H9 (cell line): ENCODE results near the gene GNB1L. TPM values are rescaled to one million over a fixed set of nuclear protein-coding genes. Genes with fewer than 3 reads are reported as not detected.

Experiments
- DNase-seq: peaks from one replicate; pipeline ENCODE4 v3.0.0-alpha.2; 2017
- H2AFZ ChIP-seq: one replicate; pipeline ENCODE4 v1.6.1; 2013; ENCODE audit warnings: mild to moderate bottlenecking, low read length, control low read depth, moderate library complexity
- H2AK5ac ChIP-seq: 2 replicates; pipeline ENCODE4 v1.6.1; 2013; ENCODE audit warnings: low read length, control low read depth, mixed read lengths; ENCODE audit not compliant: insufficient read length
- H2BK120ac ChIP-seq: one replicate; pipeline ENCODE4 v1.6.1; 2013; ENCODE audit warnings: low read depth, mild to moderate bottlenecking, low read length, control low read depth, inconsistent platforms; ENCODE audit not compliant: poor library complexity, severe bottlenecking
- H2BK12ac ChIP-seq: 2 replicates; pipeline ENCODE4 v1.6.1; 2013; ENCODE audit warnings: low read length, control low read depth, mixed read lengths, low read depth; ENCODE audit not compliant: insufficient read length
- H2BK15ac ChIP-seq: 2 replicates; pipeline ENCODE4 v1.6.1; 2013; ENCODE audit warnings: low read depth, low read length, control low read depth
- H2BK20ac ChIP-seq: one replicate; pipeline ENCODE4 v1.6.1; 2013; ENCODE audit warnings: low read depth, mild to moderate bottlenecking, low read length, control low read depth, inconsistent platforms; ENCODE audit not compliant: poor library complexity, severe bottlenecking
- H2BK5ac ChIP-seq: 2 replicates; pipeline ENCODE4 v1.6.1; 2013; ENCODE audit warnings: low read length, control low read depth, mixed read lengths; ENCODE audit not compliant: insufficient read length
- H3K14ac ChIP-seq: 2 replicates; pipeline ENCODE4 v1.6.1; 2013; ENCODE audit warnings: low read length, control low read depth; ENCODE audit not compliant: insufficient read depth
- H3K18ac ChIP-seq: 2 replicates; pipeline ENCODE4 v1.6.1; 2013; ENCODE audit warnings: low read depth, mild to moderate bottlenecking, mixed read lengths, low read length, control low read depth; ENCODE audit not compliant: insufficient read length
- H3K23ac ChIP-seq: 2 replicates; pipeline ENCODE4 v1.6.1; 2013; ENCODE audit warnings: low read length, control low read depth, mixed read lengths, low read depth; ENCODE audit not compliant: insufficient read length
- H3K23me2 ChIP-seq: 2 replicates; pipeline ENCODE4 v1.6.1; 2013; ENCODE audit warnings: low read depth, mild to moderate bottlenecking, mixed read lengths, low read length, control low read depth; ENCODE audit not compliant: insufficient read length, poor library complexity, severe bottlenecking
- H3K27ac ChIP-seq: 2 replicates; pipeline ENCODE4 v1.5.1; 2013; ENCODE audit warnings: low read length, control low read depth, mixed read lengths, low read depth; ENCODE audit not compliant: insufficient read length
- H3K27me3 ChIP-seq: 2 replicates; pipeline ENCODE4 v1.6.1; 2013; ENCODE audit warnings: low read length, control low read depth, inconsistent platforms; ENCODE audit not compliant: insufficient read depth
- H3K4ac ChIP-seq: 2 replicates; pipeline ENCODE4 v1.6.1; 2013; ENCODE audit warnings: low read depth, mild to moderate bottlenecking, control low read depth, inconsistent platforms, low read length, moderate library complexity
- H3K4me1 ChIP-seq: 2 replicates; pipeline ENCODE4 v1.6.1; 2013; ENCODE audit warnings: low read length, control low read depth, inconsistent platforms; ENCODE audit not compliant: insufficient read depth
- H3K4me2 ChIP-seq: 2 replicates; pipeline ENCODE4 v1.6.1; 2013; ENCODE audit warnings: low read length, control low read depth, mixed read lengths; ENCODE audit not compliant: insufficient read length, insufficient read depth
- H3K56ac ChIP-seq: 2 replicates; pipeline ENCODE4 v1.6.1; 2013; ENCODE audit warnings: low read depth, mild to moderate bottlenecking, mixed read lengths, low read length, control low read depth; ENCODE audit not compliant: insufficient read length
- H3K79me1 ChIP-seq: 2 replicates; pipeline ENCODE4 v1.6.1; 2013; ENCODE audit warnings: low read depth, mild to moderate bottlenecking, moderate library complexity, low read length, control low read depth, inconsistent platforms; ENCODE audit not compliant: insufficient read depth, poor library complexity, severe bottlenecking
- H3K79me2 ChIP-seq: 2 replicates; pipeline ENCODE4 v1.6.1; 2013; ENCODE audit warnings: low read length, control low read depth, inconsistent platforms; ENCODE audit not compliant: insufficient read depth
- H3K9ac ChIP-seq: 2 replicates; pipeline ENCODE4 v1.6.1; 2013; ENCODE audit warnings: low read length, control low read depth, mixed read lengths; ENCODE audit not compliant: insufficient read length; ENCODE audit errors: extremely low read depth
- H3K9me3 ChIP-seq: one replicate; pipeline ENCODE4 v1.6.1; 2013; ENCODE audit warnings: low read depth, low read length, inconsistent platforms; ENCODE audit not compliant: control insufficient read depth
- H3T11ph ChIP-seq: one replicate; pipeline ENCODE4 v1.6.1; 2013; ENCODE audit warnings: mild to moderate bottlenecking, low read length, control low read depth, inconsistent platforms
- H4K20me1 ChIP-seq: one replicate; pipeline ENCODE4 v1.6.1; 2013; ENCODE audit not compliant: control insufficient read depth, insufficient read length, insufficient read depth
- H4K5ac ChIP-seq: 2 replicates; pipeline ENCODE4 v1.6.1; 2013; ENCODE audit warnings: low read depth, mild to moderate bottlenecking, mixed read lengths, low read length, control low read depth; ENCODE audit not compliant: insufficient read length
- H4K8ac ChIP-seq: replicated peaks from 2 replicates; pipeline ENCODE4 v1.6.1; 2013; ENCODE audit warnings: low read length, control low read depth, mixed read lengths, low read depth; ENCODE audit not compliant: insufficient read length
- H4K91ac ChIP-seq: 2 replicates; pipeline ENCODE4 v1.6.1; 2013; ENCODE audit warnings: low read depth, mild to moderate bottlenecking, moderate library complexity, mixed read lengths, low read length, control low read depth; ENCODE audit not compliant: insufficient read length
- H3K27ac Mint-ChIP-seq, 3 experiments: 2 replicates in 2 of 3; 3 replicates in 1 of 3; pipeline ENCODE4 v1.8.0; 2020 to 2021; ENCODE audit warnings: mixed read lengths in 3 of 3, mild to moderate bottlenecking in 1 of 3, moderate library complexity in 1 of 3
- H3K27me3 Mint-ChIP-seq: 2 replicates; pipeline ENCODE4 v1.8.0; 2021; ENCODE audit warnings: low read depth, mild to moderate bottlenecking, moderate library complexity, mixed read lengths
- H3K36me3 Mint-ChIP-seq, 3 experiments: 2 replicates in 2 of 3; 3 replicates in 1 of 3; pipeline ENCODE4 v1.8.0; 2020 to 2021; ENCODE audit warnings: low read depth in 3 of 3, mixed read lengths in 3 of 3; ENCODE audit not compliant: insufficient read depth in 1 of 3
- H3K4me1 Mint-ChIP-seq, 2 experiments: 2 replicates each; pipeline ENCODE4 v1.8.0; 2020; ENCODE audit warnings: mixed read lengths in 2 of 2
- H3K4me3 Mint-ChIP-seq, 2 experiments: 2 replicates in 1 of 2; 3 replicates in 1 of 2; pipeline ENCODE4 v1.8.0; 2020 to 2021; ENCODE audit warnings: mild to moderate bottlenecking in 2 of 2, mixed read lengths in 2 of 2, moderate library complexity in 1 of 2
- H3K9me3 Mint-ChIP-seq, 2 experiments: 2 replicates in 1 of 2; 3 replicates in 1 of 2; pipeline ENCODE4 v1.8.0; 2020; ENCODE audit warnings: mild to moderate bottlenecking in 2 of 2, mixed read lengths in 2 of 2, moderate library complexity in 1 of 2
- CTCF ChIP-seq: fragments of 200-600 bp; sonication (generic); conservative IDR thresholded peaks from 3 replicates; pipeline ENCODE4 v1.8.0; 2021; ENCODE audit warnings: antibody characterized with exemption, mild to moderate bottlenecking
- WGBS: extraction: QIAGEN DNeasy Blood & Tissue Kit; methylation state at CpG from one replicate; pipeline ENCODE4 v1.1.7; 2013; ENCODE audit warnings: missing lambda C conversion rate, low lambda C conversion rate, mixed read lengths; ENCODE audit not compliant: insufficient read length; ENCODE audit errors: extremely low coverage; 5-methylcytosine and 5-hydroxymethylcytosine counted together
- total RNA-seq: library from RNA; stranded (reverse); gene quantifications from 2 replicates; pipeline ENCODE4 v1.2.1, GENCODE V29; 2021

Gene GNB1L
- total RNA-seq, 1 experiment from 2014 or later = 22.4 TPM

GRCh38 chr22:19798003-19798665, 56.5 kb downstream of the GNB1L start:
- Histone ChIP-seq H4K91ac (no peak overlapping the region), H3K4ac (no peak overlapping the region), H2BK12ac (no peak overlapping the region), H3K18ac (no peak overlapping the region), H3K79me1 (no peaks in the 10 kb centered on the region), H3K79me2 (no peaks in the 10 kb centered on the region), H3K27ac (no peak overlapping the region), H2AK5ac (no peak overlapping the region), H4K5ac (no peak overlapping the region), H3K23me2 (no peaks in the 10 kb centered on the region), H3K27me3 (no peaks in the 10 kb centered on the region), H3K14ac (no peak overlapping the region), H3T11ph (no peak overlapping the region), H3K9me3 (no peaks in the 10 kb centered on the region), H3K4me2 (no peak overlapping the region), H3K56ac (no peak overlapping the region), H2AFZ (no peak overlapping the region), H2BK15ac (no peak overlapping the region), H3K4me1 (no peaks in the 10 kb centered on the region), H3K23ac (no peak overlapping the region), H2BK120ac (no peak overlapping the region), H4K20me1 (no peaks in the 10 kb centered on the region), H2BK5ac (no peak overlapping the region), H4K8ac (no peak overlapping the region), H2BK20ac (no peak overlapping the region), H3K9ac (no peak overlapping the region)
- no peaks in the 10 kb centered on the region; the same call in 1 of the 2 replicates for H3K27me3 Mint-ChIP-seq
- no peak for DNase-seq
- no peak overlapping the region for H3K4me3 Mint-ChIP-seq
- H3K27ac Mint-ChIP-seq = no peak overlapping the region; a peak in 1 of 7 replicates
- no CpG with 5 or more reads among the region's 19 CpGs for WGBS
- no peaks in the 10 kb centered on the region; a peak in 1 of 5 replicates for H3K9me3 Mint-ChIP-seq
- no peak for TF ChIP-seq CTCF
- peaks cover 0 to 8% of the 10 kb centered on the region in 2 experiments; a peak in 2 of 4 replicates for H3K4me1 Mint-ChIP-seq
- H3K36me3 Mint-ChIP-seq = peaks cover 0 to 3% (median 2%) of the 10 kb centered on the region in 3 experiments; a peak in 2 of 7 replicates
